ENCODE results near the gene TUBB.

TUBB gene

GRCh38 chr6:30685157-30686008 lies 34.8 kb upstream of the TUBB start:
- Mint-ChIP-seq H3K27ac (peak overlapping the region; percentile 95), H3K9me3 (no peaks in the 10 kb centered on the region), H3K27me3 (ENCODE audit: low read depth) (no peaks in the 10 kb centered on the region), H3K4me3 (peak overlapping the region; percentile 100), H3K4me1 (ENCODE audit: low read depth) (peaks cover 36% of the 10 kb centered on the region), H3K36me3 (ENCODE audit: low read depth) (peaks cover 52% of the 10 kb centered on the region)

GRCh38 chr6:30686009-30686907 lies 33.9 kb upstream of the TUBB start, which contains the start of gene PPP1R18:
Gene PPP1R18 (minus strand): TSS chr6:30686645. CDS start chr6:30686018, 627 bp downstream.
- H3K27me3 Mint-ChIP-seq (ENCODE audit: low read depth): no peaks in the 10 kb centered on the region
- peaks cover 38% of the 10 kb centered on the region for H3K4me1 Mint-ChIP-seq (ENCODE audit: low read depth)
- peaks cover 49% of the 10 kb centered on the region for H3K36me3 Mint-ChIP-seq (ENCODE audit: low read depth)
- H3K4me3 Mint-ChIP-seq: peak within 1 kb of the TSS; percentile 100
- H3K27ac Mint-ChIP-seq: peak within 1 kb of the TSS; percentile 95
- H3K9me3 Mint-ChIP-seq: no peaks in the 10 kb centered on the region

GRCh38 chr6:30686908-30687658 lies 33.1 kb upstream of the TUBB start:
- Mint-ChIP-seq H3K4me3 (peak overlapping the region; percentile 100), H3K4me1 (ENCODE audit: low read depth) (peaks cover 41% of the 10 kb centered on the region), H3K9me3 (no peaks in the 10 kb centered on the region), H3K27me3 (ENCODE audit: low read depth) (no peaks in the 10 kb centered on the region), H3K27ac (peak overlapping the region; percentile 95), H3K36me3 (ENCODE audit: low read depth) (peaks cover 41% of the 10 kb centered on the region)

GRCh38 chr6:30687659-30688431 lies 32.3 kb upstream of the TUBB start:
- H3K4me1 Mint-ChIP-seq (ENCODE audit: low read depth): peaks cover 42% of the 10 kb centered on the region
- H3K36me3 Mint-ChIP-seq (ENCODE audit: low read depth): peaks cover 35% of the 10 kb centered on the region
- H3K9me3 Mint-ChIP-seq: no peaks in the 10 kb centered on the region
- no peaks in the 10 kb centered on the region for H3K27me3 Mint-ChIP-seq (ENCODE audit: low read depth)
- H3K4me3 Mint-ChIP-seq: peak overlapping the region; percentile 100
- H3K27ac Mint-ChIP-seq: peak overlapping the region; percentile 95

- Mint-ChIP-seq H3K27ac (peak overlapping the region; percentile 79), H3K4me3 (peak overlapping the region; percentile 100), H3K27me3 (ENCODE audit: low read depth) (no peaks in the 10 kb centered on the region), H3K9me3 (no peaks in the 10 kb centered on the region), H3K36me3 (ENCODE audit: low read depth) (peaks cover 29% of the 10 kb centered on the region), H3K4me1 (ENCODE audit: low read depth) (peaks cover 42% of the 10 kb centered on the region)
Observed at GRCh38 chr6:30688569-30688968, 31.6 kb upstream of the TUBB start.

GRCh38 chr6:30689022-30689865 lies 30.9 kb upstream of the TUBB start:
- H3K4me3 Mint-ChIP-seq: peak overlapping the region; percentile 100

GRCh38 chr6:30689985-30690384 lies 30.2 kb upstream of the TUBB start:
- Mint-ChIP-seq H3K4me3 (peak overlapping the region; percentile 97), H3K27me3 (ENCODE audit: low read depth) (no peaks in the 10 kb centered on the region), H3K9me3 (no peaks in the 10 kb centered on the region), H3K36me3 (ENCODE audit: low read depth) (peaks cover 20% of the 10 kb centered on the region), H3K27ac (peak overlapping the region; percentile 90), H3K4me1 (ENCODE audit: low read depth) (peaks cover 42% of the 10 kb centered on the region)

More at GRCh38 chr6:30689022-30689865, 30.9 kb upstream of the TUBB start:
- H3K27ac Mint-ChIP-seq: peak overlapping the region; percentile 90
- H3K4me1 Mint-ChIP-seq (ENCODE audit: low read depth): peaks cover 42% of the 10 kb centered on the region
- H3K27me3 Mint-ChIP-seq (ENCODE audit: low read depth): no peaks in the 10 kb centered on the region
- peaks cover 22% of the 10 kb centered on the region for H3K36me3 Mint-ChIP-seq (ENCODE audit: low read depth)
- no peaks in the 10 kb centered on the region for H3K9me3 Mint-ChIP-seq

- peaks cover 42% of the 10 kb centered on the region for H3K4me1 Mint-ChIP-seq (ENCODE audit: low read depth)
Observed at GRCh38 chr6:30690403-30691207, 29.5 kb upstream of the TUBB start, which contains the start of gene NRM. Gene NRM (minus strand): TSS chr6:30690984. CDS start chr6:30690974, 10 bp downstream.

GRCh38 chr6:30691208-30691847 lies 28.8 kb upstream of the TUBB start:
- no peaks in the 10 kb centered on the region for H3K9me3 Mint-ChIP-seq
- H3K27ac Mint-ChIP-seq: peak overlapping the region; percentile 58
- peaks cover 8% of the 10 kb centered on the region for H3K36me3 Mint-ChIP-seq (ENCODE audit: low read depth)
- peaks cover 39% of the 10 kb centered on the region for H3K4me1 Mint-ChIP-seq (ENCODE audit: low read depth)
- no peaks in the 10 kb centered on the region for H3K27me3 Mint-ChIP-seq (ENCODE audit: low read depth)
- H3K4me3 Mint-ChIP-seq: peak overlapping the region; percentile 97

More at GRCh38 chr6:30690403-30691207, 29.5 kb upstream of the TUBB start, which contains the start of gene NRM:
- Mint-ChIP-seq H3K36me3 (ENCODE audit: low read depth) (peaks cover 14% of the 10 kb centered on the region), H3K9me3 (no peaks in the 10 kb centered on the region), H3K27me3 (ENCODE audit: low read depth) (no peaks in the 10 kb centered on the region), H3K4me3 (peak within 1 kb of the TSS; percentile 97), H3K27ac (peak within 1 kb of the TSS; percentile 90)

GRCh38 chr6:30696432-30696831 lies 23.7 kb upstream of the TUBB start:
- no peak overlapping the region for H3K27ac Mint-ChIP-seq
- no peaks in the 10 kb centered on the region for H3K27me3 Mint-ChIP-seq (ENCODE audit: low read depth)
- peaks cover 4% of the 10 kb centered on the region for H3K4me1 Mint-ChIP-seq (ENCODE audit: low read depth)
- no peaks in the 10 kb centered on the region for H3K9me3 Mint-ChIP-seq
- peaks cover 10% of the 10 kb centered on the region for H3K36me3 Mint-ChIP-seq (ENCODE audit: low read depth)
- H3K4me3 Mint-ChIP-seq: no peak overlapping the region

- no peak overlapping the region for H3K27ac Mint-ChIP-seq
- H3K4me1 Mint-ChIP-seq (ENCODE audit: low read depth): no peaks in the 10 kb centered on the region
- peaks cover 35% of the 10 kb centered on the region for H3K36me3 Mint-ChIP-seq (ENCODE audit: low read depth)
- no peak overlapping the region for H3K4me3 Mint-ChIP-seq
- no peaks in the 10 kb centered on the region for H3K9me3 Mint-ChIP-seq
- H3K27me3 Mint-ChIP-seq (ENCODE audit: low read depth): no peaks in the 10 kb centered on the region
Observed at GRCh38 chr6:30700340-30700739, 19.8 kb upstream of the TUBB start.

GRCh38 chr6:30703011-30703410 lies 17.1 kb upstream of the TUBB start:
- no peaks in the 10 kb centered on the region for H3K9me3 Mint-ChIP-seq

More at GRCh38 chr6:30703011-30703410, 17.1 kb upstream of the TUBB start:
- no peak overlapping the region for H3K4me3 Mint-ChIP-seq
- peaks cover 5% of the 10 kb centered on the region for H3K4me1 Mint-ChIP-seq (ENCODE audit: low read depth)
- H3K27ac Mint-ChIP-seq: no peak overlapping the region
- H3K27me3 Mint-ChIP-seq (ENCODE audit: low read depth): no peaks in the 10 kb centered on the region
- peaks cover 50% of the 10 kb centered on the region for H3K36me3 Mint-ChIP-seq (ENCODE audit: low read depth)
